Activated CD8-positive, alpha-beta memory T cell treated with anti-CD3 and anti-CD28 coated beads for 48 hours (primary cell): ENCODE data around the gene ARL6IP1.
"Not testable (repeated sequence)": the region's sequence is repeated elsewhere in the genome, so short reads cannot be mapped to it uniquely, and the experiment has no call there.

Source experiments
- DNase-seq, 3 experiments: peaks; one replicate each; pipeline ENCODE4 v3.0.0-alpha.2; 2020; ENCODE audit warnings: low read depth in 2 of 3, low spot score in 2 of 3

The ARL6IP1 gene

DNA sequence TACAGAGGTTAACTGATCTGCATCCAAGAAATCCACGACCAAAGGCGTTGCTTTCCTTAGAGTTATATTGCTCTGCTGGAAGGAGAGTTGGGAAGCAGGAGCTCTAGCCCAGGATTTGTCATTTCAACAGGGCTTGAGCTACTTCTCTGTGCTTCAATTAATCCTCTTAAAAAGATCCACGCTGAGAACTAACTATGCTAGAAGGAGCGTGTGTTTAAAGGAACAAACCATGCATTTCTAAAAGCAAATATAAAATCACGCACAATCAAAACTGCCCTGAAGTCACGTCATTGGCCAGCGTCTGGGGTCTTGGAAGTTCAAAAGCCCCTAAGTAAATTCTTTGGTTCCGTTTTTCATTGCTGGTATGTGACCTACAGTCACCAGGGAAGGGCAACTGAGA lies 1.1 kb downstream of the ARL6IP1 start:
- no peak for DNase-seq

- no peak for DNase-seq
Observed at GRCh38 chr16:18799500-18799899, 1.8 kb downstream of the ARL6IP1 start.

DNA sequence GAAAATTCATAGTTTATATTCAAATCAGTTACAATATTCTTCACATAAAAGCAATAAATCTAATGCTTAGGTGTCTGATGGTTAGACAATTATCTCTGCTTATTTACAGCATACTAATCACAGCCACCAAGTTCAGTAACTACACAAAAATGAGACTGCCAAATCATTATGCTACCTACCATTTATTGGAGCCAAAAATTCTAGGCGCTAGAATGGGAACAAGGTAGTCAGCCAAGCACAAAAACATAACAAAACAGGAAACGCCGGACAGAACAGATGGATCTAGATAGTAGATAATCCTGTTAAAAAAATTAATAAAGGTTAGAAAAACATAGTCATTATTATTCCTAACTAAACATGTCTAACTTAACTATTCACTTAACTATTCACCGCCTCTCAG lies 3.6 kb downstream of the ARL6IP1 start:
- DNase-seq = no peak

- no peak for DNase-seq
Observed at GRCh38 chr16:18796377-18796776, 5.0 kb downstream of the ARL6IP1 start.

GRCh38 chr16:18792836-18793433 lies 8.4 kb downstream of the ARL6IP1 start:
- DNase-seq = no peak

DNA sequence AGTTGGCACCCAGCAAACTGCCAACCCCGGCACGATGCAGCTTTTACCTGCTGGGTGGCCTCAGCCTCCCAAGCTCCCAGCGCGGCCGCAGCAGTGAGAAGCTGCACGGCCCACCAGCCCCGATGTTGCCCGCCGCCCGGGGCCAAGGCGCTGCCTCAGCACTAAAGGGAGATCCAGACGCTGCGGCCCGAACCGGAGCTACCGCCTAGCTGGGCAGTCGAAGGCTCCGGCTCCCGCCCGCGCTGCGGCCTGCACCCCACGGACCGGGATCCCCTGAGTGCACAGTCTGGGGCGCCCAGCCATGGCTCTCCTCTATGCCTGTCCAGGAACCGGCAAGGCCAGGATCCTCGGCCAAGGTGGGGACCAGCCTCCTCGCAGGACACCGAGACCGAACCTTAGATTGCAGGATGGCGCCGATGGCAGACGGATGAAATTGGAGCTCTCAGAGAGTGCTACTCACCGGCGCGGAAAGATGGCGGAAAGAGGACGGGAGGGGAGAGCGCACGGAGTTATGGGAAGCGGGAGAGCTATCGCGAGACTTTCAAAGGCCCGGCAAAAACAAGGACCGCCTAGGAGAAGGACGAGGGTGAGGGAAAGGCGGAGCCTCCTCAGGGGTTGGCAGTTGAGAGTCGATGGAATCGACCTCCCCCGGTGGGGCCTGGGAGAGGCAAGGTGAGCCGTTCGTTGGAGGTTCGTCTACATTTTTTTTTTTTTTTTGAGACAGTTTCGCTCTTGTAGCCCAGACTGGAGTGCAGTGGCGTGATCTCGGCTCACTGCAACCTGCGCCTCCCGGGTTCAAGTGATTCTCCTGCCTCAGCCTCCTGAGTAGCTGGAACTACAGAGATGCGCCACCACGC lies 11.3 kb downstream of the ARL6IP1 start, which contains the start of gene RPS15A:
Gene RPS15A, minus strand, starts transcription at position 485 of the 857 bp plus-strand sequence. CDS start 1,221 bp downstream, outside the sequence.
- DNase-seq = peak; percentile 78 to 84 (median 81)

DNA sequence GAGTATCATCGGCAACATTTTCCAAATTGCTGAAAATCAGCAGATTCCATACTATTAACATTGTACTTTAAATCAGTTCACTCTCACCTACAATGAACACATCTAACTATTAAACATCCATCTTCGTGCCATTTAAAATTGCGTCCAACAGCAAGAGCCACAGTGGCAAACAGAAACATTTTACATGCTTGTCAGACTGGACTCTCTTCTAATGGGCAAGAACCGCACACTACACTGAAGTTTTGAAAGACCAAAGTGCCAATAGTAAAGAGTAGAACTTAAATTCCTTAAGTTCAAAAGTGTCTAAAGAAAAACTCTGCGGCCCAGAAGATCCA lies 11.9 kb downstream of the ARL6IP1 start:
- DNase-seq = no peak

- no peak for DNase-seq
Observed at GRCh38 chr16:18788828-18789514, 12.4 kb downstream of the ARL6IP1 start.

DNA sequence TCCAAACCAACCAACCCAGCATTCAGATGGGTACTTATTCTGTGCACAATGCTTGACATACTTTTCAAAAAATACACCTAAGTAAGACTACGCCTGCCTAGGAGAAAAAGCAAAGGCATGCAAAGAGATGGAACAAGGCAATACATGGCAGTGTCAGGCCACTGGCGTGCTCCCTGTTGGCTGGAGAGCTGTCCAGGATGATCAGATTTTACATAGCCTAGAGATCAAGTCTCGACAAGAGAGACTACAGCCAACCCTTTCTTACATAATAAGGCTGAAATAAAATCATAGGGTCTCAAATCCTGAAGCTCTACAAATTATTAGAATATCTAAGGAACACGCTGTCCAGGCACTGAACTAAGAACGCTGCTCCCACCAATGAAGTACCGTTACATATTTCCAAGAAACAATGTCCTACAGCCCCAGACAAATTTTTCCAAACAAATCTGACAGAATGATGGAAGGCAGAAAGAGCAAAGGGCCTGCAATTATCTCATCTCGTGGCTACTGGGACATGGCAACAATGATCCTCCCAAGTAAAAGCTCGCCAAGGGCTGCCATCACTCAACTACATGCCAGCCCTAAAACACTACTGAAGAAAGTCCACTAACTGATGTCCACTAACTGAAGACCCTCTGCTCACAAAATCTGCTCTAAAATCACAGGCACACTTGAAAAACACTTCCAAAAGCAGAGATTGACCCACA lies 16.3 kb downstream of the ARL6IP1 start:
- no peak for DNase-seq

DNA sequence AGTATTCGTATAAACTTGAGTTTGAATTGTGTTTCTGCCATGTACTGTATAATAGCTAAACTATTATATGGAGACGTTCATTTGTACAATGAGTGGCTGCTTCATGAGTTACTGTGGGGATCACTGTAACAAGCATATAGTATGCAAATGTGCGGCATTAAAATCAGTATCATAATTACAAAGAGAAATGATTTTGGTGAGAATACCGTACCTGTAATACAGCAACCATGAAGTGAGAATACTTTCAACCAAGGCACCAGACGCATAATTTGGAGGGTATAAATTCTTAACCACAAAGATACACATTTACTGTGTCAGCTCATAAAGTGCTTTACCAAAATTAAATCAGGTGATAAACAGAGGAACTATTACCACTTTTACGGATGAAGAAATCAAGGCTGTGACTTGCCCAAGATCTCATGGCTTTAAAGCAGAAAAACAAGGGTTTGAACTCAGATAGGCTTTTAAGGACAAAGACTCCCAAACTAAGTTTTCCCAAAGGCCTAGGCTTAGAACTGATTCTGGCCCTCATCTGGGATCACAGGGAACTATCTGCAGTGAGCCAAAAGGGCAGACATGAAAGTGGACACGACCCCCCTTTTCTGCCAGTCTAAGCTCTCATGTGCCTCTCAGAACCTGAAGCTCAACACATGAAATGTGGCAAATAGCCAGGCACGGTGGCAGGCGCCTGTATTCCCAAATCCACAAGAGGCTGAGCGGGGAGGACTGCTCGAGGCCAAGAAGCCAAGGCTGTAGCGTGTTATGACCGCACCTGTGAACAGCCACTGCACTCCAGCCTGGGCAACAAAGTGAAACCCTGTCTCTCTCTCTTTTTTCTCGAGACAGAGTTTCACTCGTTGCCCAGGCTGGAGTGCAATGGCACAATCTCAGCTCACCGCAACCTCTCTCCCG lies 17.7 kb downstream of the ARL6IP1 start:
- no peak for DNase-seq

GRCh38 chr16:18782697-18783429 lies 18.5 kb downstream of the ARL6IP1 start:
- DNase-seq = no peak

DNA sequence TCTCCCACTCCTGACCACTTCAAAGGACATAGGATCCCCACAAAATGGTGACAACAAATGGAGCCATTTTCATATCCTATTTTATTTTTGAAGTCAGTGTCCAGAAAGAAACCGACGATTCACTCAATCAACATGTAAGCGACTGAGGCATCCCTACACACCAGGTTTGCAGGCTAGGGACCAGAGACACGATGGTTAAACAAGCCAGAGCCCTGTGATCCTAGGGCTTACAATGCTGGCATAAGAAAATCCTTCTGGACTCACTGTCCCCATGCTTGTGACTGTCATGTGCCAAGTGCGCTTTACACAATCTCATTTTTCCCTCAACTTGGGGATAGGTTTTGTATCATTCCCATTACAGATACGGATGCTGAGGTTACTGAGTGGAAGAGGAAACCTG lies 20.1 kb downstream of the ARL6IP1 start:
- not testable (repeated sequence) for DNase-seq

DNA sequence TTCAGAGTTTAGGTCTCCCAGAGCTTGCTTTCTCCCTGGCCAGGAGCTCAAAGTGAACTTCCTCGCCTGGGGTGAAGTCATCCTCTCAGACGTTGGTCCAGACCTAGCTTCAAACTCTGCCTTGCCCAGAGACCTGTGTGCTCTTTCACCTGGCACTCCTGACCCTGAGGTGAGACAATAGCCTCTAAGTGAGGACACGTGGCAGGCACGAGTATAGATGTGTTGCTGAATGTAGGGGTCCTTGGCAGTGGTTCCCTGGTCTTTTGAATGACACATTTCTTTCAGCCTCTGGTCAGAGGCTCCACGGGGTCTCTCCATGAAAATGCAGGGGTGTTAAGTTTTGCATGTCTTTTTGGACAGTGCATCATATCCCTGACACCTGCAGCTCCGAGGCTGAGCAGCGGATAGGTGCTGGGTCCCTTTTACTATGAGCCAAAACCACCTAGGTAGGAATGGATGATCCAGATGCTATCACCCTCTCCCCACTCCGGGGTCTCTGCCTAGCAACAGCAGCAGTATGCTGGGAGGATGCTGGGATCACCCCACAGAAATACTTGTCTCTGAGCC lies 20.8 kb downstream of the ARL6IP1 start:
- DNase-seq = not testable (repeated sequence)

GRCh38 chr16:18777664-18778063 lies 23.7 kb downstream of the ARL6IP1 start:
- not testable (repeated sequence) for DNase-seq

- not testable (repeated sequence) for DNase-seq
Observed at GRCh38 chr16:18776334-18776733, 25.0 kb downstream of the ARL6IP1 start.

DNA sequence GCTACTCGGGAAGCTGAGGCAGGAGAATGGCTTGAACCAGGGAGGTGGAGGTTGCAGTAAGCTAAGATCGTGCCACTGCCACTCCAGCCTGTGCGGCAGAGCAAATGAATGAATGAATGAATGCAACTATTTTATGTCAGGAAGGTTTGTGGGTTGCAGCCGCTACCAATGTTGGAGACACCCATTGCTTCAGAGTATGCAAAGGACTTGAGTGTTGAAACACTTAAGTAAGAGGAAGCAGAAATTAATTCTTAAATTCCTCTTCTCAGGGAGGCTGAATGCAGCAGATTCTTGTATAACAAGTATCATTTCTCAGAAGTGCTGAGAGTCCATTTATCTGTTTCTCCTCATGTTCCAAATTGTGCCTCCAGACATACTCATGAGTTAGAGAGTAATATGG lies 26.7 kb downstream of the ARL6IP1 start:
- not testable (repeated sequence) for DNase-seq

DNA sequence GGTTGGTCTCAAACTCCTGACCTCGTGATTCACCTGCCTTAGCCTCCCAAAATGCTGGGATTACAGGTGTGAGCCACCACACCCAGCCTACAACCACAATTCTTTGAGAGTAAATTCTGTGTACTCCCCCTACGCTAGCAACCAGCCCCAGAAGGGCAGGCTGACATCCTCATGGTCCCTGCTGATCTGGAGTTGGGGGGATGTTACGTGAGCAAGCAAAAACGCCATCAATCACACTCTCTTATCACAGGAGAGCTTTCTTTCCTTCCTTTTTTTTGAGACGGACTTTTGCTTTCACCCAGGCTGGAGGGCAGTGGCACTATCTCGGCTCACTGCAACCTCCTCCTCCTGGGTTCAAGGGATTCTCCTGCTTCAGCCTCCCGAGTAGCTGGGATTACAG lies 29.2 kb downstream of the ARL6IP1 start:
- not testable (repeated sequence) for DNase-seq

GRCh38 chr16:18770336-18770962 lies 30.9 kb downstream of the ARL6IP1 start:
- DNase-seq = not testable (repeated sequence)

GRCh38 chr16:18767217-18767616 lies 34.1 kb downstream of the ARL6IP1 start:
- DNase-seq = not testable (repeated sequence)
